Measurements from ENCODE around the gene MCRIP2.
A peak's percentile ranks its signal among the peaks of the same experiment; 100 is the strongest.

Gene MCRIP2

DNA sequence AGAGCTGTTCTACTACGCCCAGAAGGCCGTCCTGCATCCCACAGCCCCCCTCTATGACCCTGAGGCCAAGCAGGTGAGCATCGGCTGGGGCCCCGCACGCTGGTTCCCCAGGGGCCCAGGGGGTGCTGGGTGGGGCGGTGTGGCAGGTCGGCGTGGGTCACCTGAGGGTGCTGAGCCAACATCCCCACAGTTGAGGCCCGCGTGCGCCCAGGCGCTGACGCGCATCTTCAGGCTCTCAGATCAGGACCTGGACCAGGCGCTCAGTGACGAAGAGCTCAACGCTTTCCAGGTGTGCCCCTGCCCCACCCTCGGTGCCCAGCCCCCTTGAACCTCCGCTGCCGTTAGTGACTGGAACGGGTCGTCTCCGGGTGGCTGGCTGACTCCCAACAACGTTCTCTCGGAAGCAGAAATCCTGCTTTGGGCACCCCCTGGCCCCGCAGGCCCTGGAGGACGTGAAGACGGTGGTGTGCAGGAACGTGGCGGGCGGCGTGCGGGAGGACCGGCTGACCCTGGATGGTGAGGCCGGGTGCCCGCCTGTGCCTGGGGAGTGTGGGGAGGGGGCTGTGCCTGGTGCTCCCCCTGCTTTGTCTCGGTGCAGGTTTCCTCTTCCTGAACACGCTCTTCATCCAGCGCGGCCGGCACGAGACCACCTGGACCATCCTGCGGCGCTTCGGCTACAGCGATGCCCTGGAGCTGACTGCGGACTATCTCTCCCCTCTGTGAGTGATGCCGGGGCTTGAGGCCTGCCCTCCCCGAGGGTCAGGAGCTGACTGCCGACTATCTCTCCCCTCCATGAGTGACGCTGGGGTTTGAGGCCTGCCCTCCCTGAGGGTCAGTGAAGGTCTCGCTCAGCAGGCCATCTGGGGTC is 29.1 kb downstream of the MCRIP2 start:
- ChIA-PET POLR2A (ENCODE audit: low non-redundant PET) (interaction anchor here (0.6 kb wide), 1 partner anchor 52 kb away, joined by 3 read pairs; no protein-coding TSS in a partner anchor), CTCF (interaction anchor here (1.2 kb wide), 1 partner anchor 89 kb away, joined by 7 read pairs; no protein-coding TSS in a partner anchor)
- no peak for DNase-seq (ENCODE audit: low spot score)
- TF ChIP-seq, protein P1, sequence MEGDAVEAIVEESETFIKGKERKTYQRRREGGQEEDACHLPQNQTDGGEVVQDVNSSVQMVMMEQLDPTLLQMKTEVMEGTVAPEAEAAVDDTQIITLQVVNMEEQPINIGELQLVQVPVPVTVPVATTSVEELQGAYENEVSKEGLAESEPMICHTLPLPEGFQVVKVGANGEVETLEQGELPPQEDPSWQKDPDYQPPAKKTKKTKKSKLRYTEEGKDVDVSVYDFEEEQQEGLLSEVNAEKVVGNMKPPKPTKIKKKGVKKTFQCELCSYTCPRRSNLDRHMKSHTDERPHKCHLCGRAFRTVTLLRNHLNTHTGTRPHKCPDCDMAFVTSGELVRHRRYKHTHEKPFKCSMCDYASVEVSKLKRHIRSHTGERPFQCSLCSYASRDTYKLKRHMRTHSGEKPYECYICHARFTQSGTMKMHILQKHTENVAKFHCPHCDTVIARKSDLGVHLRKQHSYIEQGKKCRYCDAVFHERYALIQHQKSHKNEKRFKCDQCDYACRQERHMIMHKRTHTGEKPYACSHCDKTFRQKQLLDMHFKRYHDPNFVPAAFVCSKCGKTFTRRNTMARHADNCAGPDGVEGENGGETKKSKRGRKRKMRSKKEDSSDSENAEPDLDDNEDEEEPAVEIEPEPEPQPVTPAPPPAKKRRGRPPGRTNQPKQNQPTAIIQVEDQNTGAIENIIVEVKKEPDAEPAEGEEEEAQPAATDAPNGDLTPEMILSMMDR (conservative IDR thresholded peaks at IDR 0.05; ENCODE audit: low read depth) = no peak
- peak overlapping the region; percentile 94 for H3K27ac ChIP-seq

DNA sequence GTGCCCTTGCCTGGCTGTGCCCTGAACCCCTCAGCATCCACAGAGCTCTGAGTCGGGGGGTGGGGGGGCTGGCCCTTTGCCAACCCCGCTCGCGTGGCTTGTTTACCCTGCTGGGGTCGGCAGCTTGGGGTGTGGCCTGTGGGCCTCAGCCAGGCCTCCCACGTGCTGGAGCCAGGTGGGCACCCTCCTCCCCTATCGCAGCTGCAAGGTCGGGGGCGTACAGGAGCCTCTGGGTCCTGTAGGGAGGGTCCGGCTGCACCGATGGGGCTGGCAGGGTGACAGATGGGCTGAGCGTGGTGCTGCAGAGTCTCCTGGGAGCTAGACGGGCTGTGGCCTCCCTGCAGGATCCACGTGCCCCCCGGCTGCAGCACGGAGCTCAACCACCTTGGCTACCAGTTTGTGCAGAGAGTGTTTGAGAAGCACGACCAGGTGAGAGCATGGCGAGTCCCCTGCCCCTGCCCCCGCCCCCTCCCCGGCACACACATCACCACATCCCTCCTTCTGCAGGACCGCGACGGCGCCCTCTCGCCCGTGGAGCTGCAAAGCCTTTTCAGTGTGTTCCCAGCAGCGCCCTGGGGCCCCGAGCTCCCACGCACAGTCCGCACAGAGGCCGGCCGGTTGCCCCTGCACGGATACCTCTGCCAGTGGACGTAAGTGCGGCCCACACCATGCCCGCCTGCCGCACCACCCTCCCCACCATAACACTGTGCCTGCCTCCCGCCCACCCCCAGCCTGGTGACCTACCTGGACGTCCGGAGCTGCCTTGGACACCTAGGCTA is 29.9 kb downstream of the MCRIP2 start:
- POLR2A ChIA-PET (ENCODE audit: low non-redundant PET) = interaction anchor here (0.5 to 0.6 kb wide), 3 partner anchors 13 to 51 kb away, joined by 3 to 5 read pairs (median 3); partner anchors contain the start of gene JMJD8
- H3K27ac ChIP-seq = peak overlapping the region; percentile 94
- CTCF ChIA-PET = interaction anchor here (0.6 to 1.2 kb wide), 2 partner anchors 14 to 89 kb away, joined by 3 to 7 read pairs; no protein-coding TSS in a partner anchor
- DNase-seq (ENCODE audit: low spot score) = no peak
- TF ChIP-seq, protein P1 (conservative IDR thresholded peaks at IDR 0.05; ENCODE audit: low read depth) = no peak

DNA sequence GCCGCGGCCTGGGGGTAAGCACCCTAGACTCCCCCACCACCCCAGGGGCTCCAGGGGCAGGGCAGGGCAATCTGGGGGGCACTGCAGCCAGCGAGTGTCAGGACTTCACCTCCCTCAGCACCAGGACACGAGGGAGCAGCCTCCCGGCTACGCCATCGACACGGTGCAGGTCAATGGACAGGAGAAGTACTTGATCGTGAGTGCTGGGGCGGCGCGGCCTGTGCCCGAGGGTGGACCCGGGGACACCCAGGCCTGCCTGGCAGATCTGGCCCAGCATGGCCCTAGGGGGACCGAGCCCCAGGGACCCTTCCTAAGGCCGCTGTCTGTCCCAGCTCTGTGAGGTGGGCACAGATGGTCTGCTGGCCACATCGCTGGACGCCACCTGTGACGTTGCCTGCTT is 30.7 kb downstream of the MCRIP2 start:
- peak overlapping the region; percentile 94 for H3K27ac ChIP-seq
- DNase-seq (ENCODE audit: low spot score) = no peak
- TF ChIP-seq, protein P1 (conservative IDR thresholded peaks at IDR 0.05; ENCODE audit: low read depth) = no peak
- ChIA-PET CTCF (no interaction called here), POLR2A (ENCODE audit: low non-redundant PET) (interaction anchor here (0.6 kb wide), 1 partner anchor 12 kb away, joined by 5 read pairs; the partner anchor contains the start of gene JMJD8)

DNA sequence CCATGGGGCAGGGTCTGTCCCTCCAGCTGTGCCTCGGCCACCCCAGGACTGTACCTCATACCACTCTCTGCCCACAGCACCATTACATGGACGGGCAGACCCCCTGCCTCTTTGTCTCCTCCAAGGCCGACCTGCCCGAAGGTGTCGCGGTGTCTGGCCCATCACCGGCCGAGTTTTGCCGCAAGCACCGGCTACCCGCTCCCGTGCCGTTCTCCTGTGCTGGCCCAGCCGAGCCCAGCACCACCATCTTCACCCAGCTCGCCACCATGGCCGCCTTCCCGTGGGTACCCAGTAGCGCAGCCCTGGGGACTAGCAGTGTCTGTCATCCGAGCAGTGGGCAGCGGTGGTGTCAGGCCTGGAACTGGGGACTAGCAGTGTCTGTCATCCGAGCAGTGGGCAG is 31.2 kb downstream of the MCRIP2 start:
- TF ChIP-seq, protein P1 (conservative IDR thresholded peaks at IDR 0.05; ENCODE audit: low read depth) = no peak
- POLR2A ChIA-PET (ENCODE audit: low non-redundant PET) = no interaction called here
- DNase-seq (ENCODE audit: low spot score) = no peak
- peak overlapping the region; percentile 94 for H3K27ac ChIP-seq
- CTCF ChIA-PET = no interaction called here

DNA sequence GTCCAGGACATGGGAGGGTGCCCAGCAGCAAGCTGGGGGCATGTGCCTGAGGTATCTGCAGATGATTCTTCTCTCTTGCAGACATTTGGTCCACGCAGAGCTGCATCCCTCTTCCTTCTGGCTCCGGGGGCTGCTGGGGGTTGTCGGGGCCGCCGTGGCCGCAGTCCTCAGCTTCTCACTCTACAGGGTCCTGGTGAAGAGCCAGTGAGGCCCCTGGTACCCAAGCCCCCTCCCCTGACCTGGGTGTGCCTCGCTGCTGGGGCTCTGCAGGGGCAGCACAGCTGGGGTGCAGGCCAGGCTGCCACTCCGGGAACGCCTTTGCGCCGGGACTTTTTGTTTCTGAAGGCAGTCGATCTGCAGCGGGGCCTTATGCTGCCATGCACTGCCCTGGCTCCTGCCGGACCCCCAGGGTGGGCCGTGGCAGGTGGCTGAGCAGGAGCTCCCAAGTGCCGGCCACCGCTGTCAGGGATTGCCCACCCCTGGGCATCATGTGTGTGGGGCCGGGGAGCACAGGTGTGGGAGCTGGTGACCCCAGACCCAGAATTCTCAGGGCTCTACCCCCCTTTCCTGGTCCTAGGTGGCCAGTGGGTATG is 31.9 kb downstream of the MCRIP2 start:
- H3K27ac ChIP-seq = peak overlapping the region; percentile 94
- DNase-seq (ENCODE audit: low spot score) = no peak
- POLR2A ChIA-PET (ENCODE audit: low non-redundant PET) = no interaction called here
- TF ChIP-seq, protein P1 (conservative IDR thresholded peaks at IDR 0.05; ENCODE audit: low read depth) = no peak
- CTCF ChIA-PET = interaction anchor here (0.8 kb wide), 1 partner anchor 25 kb away, joined by 4 read pairs; no protein-coding TSS in a partner anchor
